HPDE6-E6E7 (cell line): ENCODE results near the gene NEIL3.

ENCODE experiments used
- DNase-seq: peaks from one replicate; pipeline ENCODE4 v3.0.0; 2011; ENCODE audit warnings: missing footprints; ENCODE audit errors: extremely low spot score

The NEIL3 gene

GRCh38 chr4:177411996-177412395 lies 102.3 kb downstream of the NEIL3 start:
- no peak for DNase-seq
